ENCODE data around the gene NKTR.

The NKTR gene

GRCh38 chr3:42649783-42650182, 49.3 kb downstream of the NKTR start:
- DNase-seq (ENCODE audit: low read depth in 2 of 2), result no peak

- no peak for DNase-seq (ENCODE audit: low read depth in 2 of 2)
Measured at GRCh38 chr3:42651248-42652091, 51.0 kb downstream of the NKTR start.

GRCh38 chr3:42652251-42652610, 51.7 kb downstream of the NKTR start:
- DNase-seq (ENCODE audit: low read depth in 2 of 2), result no peak

GRCh38 chr3:42652611-42653302, 52.3 kb downstream of the NKTR start:
- DNase-seq (ENCODE audit: low read depth in 2 of 2), result no peak

GRCh38 chr3:42653303-42653559, 52.7 kb downstream of the NKTR start:
- no peak for DNase-seq (ENCODE audit: low read depth in 2 of 2)

GRCh38 chr3:42653560-42654330, 53.3 kb downstream of the NKTR start, which contains the start of gene ZBTB47:
Gene ZBTB47, plus strand, starts transcription at chr3:42653697. Its CDS starts 4,659 bp downstream, at chr3:42658356.
- DNase-seq (ENCODE audit: low read depth in 2 of 2), result no peak

GRCh38 chr3:42654331-42655201, 54.1 kb downstream of the NKTR start:
- DNase-seq (ENCODE audit: low read depth in 2 of 2), result no peak

- no peak for DNase-seq (ENCODE audit: low read depth in 2 of 2)
Measured at GRCh38 chr3:42655331-42655888, 54.9 kb downstream of the NKTR start.

GRCh38 chr3:42655980-42656679, 55.6 kb downstream of the NKTR start:
- no peak for DNase-seq (ENCODE audit: low read depth in 2 of 2)

GRCh38 chr3:42656680-42657610, 56.5 kb downstream of the NKTR start:
- no peak for DNase-seq (ENCODE audit: low read depth in 2 of 2)

- no peak for DNase-seq (ENCODE audit: low read depth in 2 of 2)
Measured at GRCh38 chr3:42657675-42658074, 57.2 kb downstream of the NKTR start.

- DNase-seq (ENCODE audit: low read depth in 2 of 2), result no peak
Measured at GRCh38 chr3:42658091-42658770, 57.7 kb downstream of the NKTR start.

- DNase-seq (ENCODE audit: low read depth in 2 of 2), result no peak
Measured at GRCh38 chr3:42658771-42659390, 58.4 kb downstream of the NKTR start.

- DNase-seq (ENCODE audit: low read depth in 2 of 2), result no peak
Measured at GRCh38 chr3:42659451-42660130, 59.1 kb downstream of the NKTR start.

- no peak for DNase-seq (ENCODE audit: low read depth in 2 of 2)
Measured at GRCh38 chr3:42660131-42660715, 59.7 kb downstream of the NKTR start.

- DNase-seq (ENCODE audit: low read depth in 2 of 2), result no peak
Measured at GRCh38 chr3:42660898-42661297, 60.4 kb downstream of the NKTR start.

- DNase-seq (ENCODE audit: low read depth in 2 of 2), result no peak
Measured at GRCh38 chr3:42661593-42662022, 61.1 kb downstream of the NKTR start.
